AG09309 (cell line): ENCODE results near the gene MATN1.

Experiments
- DNase-seq: peaks from one replicate; pipeline ENCODE4 v3.0.0-alpha.2; 2010; ENCODE audit warnings: low read depth
- H3K4me3 ChIP-seq: 2 replicates; pipeline ENCODE4 v1.5.1; 2011; ENCODE audit warnings: mild to moderate bottlenecking, low read depth, low read length, moderate library complexity; ENCODE audit not compliant: control insufficient read depth
- TF ChIP-seq, protein P1 (sequence below): IDR thresholded peaks from 2 replicates; pipeline ENCODE4 v1.5.1; 2011; ENCODE audit warnings: mild to moderate bottlenecking, low read depth, low read length, inconsistent platforms; ENCODE audit not compliant: insufficient read depth, control insufficient read depth; ENCODE audit errors: missing control alignments

The MATN1 gene

DNA sequence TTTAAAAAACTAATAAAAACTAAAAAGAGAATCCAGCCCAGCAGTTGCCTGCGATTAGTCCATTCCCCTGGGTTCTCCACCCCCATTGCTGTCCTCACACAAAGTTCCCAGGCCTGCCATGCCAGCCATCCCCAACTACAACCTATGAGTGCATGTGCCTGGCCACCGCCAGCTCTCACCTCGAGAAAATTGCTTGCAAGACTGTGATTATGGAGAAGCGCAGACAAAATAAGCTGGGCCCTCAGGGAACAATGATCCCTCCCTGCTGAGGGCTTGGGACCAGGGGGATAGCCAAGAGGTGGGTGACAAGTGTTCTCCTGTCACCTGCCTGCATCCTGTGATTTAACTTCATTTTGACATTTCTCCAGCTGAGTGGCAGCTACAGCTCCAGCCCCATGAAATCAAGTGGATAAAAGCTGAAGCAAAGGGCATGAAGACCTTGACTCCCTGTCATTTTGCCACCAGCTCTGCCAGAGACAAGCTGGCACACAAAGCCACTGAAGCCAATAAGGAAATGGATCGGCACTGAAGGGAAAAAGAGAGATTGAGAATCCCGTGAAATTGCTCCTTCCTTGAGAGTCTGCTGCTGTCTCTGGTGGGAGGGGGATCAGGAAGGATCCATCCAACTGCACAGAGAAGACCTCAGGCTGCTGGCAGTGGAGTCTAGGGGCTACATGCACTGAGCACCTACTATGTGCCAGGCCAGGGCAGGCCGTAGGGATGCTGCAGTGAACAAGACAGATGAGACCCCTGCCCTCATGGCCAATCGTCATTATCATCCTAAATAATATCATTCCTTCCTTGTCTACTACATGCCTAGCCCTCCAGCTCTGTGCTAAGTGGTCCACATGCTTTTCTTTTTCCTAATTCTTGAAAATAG lies 40.7 kb downstream of the MATN1 start:
- TF ChIP-seq, protein P1, sequence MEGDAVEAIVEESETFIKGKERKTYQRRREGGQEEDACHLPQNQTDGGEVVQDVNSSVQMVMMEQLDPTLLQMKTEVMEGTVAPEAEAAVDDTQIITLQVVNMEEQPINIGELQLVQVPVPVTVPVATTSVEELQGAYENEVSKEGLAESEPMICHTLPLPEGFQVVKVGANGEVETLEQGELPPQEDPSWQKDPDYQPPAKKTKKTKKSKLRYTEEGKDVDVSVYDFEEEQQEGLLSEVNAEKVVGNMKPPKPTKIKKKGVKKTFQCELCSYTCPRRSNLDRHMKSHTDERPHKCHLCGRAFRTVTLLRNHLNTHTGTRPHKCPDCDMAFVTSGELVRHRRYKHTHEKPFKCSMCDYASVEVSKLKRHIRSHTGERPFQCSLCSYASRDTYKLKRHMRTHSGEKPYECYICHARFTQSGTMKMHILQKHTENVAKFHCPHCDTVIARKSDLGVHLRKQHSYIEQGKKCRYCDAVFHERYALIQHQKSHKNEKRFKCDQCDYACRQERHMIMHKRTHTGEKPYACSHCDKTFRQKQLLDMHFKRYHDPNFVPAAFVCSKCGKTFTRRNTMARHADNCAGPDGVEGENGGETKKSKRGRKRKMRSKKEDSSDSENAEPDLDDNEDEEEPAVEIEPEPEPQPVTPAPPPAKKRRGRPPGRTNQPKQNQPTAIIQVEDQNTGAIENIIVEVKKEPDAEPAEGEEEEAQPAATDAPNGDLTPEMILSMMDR, result no peak
- no peak for DNase-seq
- H3K4me3 ChIP-seq, result no peak overlapping the region

DNA sequence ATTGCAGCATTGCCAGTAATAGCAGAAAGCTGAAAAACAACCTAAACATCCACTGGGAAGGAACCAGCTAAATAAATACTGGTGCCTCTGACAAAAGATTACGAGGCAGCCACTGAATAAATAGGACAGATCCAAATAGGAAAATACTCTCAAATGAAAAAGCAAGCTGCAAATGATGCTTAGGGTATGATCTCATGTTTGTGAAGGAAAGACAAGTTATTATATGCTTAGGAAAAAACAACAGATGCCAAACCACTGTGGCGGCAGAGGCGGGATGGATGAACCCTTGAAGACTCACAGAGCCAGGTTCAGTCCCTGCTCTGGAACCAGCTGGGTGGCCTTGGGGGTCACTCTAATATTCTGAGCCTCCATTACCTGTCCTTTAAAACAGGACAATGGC lies 41.6 kb downstream of the MATN1 start:
- TF ChIP-seq, protein P1, result no peak
- no peak overlapping the region for H3K4me3 ChIP-seq
- no peak for DNase-seq

DNA sequence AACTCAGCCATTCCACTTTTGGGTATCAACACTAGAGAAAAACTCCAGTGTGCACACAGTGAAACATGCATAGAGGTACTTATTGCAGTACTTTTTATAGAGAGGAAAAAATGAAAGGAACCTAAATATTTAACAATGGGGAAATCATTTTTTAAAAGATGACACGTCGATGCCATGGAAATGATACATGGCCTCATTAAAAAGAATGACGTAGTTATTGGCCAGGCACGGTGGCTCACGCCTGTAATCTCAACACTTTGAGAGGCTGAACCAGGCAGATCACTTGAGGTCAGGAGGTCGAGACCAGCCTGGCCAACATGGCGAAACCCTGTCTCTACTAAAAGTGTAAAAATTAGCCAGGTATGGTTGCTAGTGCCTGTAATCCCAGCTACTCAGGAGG lies 42.5 kb downstream of the MATN1 start:
- no peak for DNase-seq
- TF ChIP-seq, protein P1, result no peak
- H3K4me3 ChIP-seq, result no peak overlapping the region

DNA sequence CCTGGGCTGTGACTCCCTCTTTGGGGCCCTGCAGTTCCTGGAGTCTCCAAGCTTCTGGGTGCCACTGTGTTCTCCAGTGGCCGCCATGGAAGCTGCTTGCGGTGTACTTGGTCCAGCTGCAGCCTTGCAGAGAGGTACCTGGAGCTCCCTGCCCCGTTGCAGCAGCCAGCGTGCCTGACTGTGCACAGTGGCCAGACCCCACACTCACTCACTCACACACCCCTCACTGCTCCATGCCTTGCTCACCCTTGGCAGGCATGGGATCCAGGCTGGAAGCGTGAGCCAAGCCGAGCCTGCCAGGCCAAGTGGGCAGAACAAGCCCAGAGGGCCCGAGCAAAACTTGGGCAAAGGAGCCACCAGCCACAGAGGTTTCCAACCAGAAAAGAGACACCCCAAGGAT lies 43.0 kb downstream of the MATN1 start:
- DNase-seq, result no peak
- no peak overlapping the region for H3K4me3 ChIP-seq
- TF ChIP-seq, protein P1, result no peak

DNA sequence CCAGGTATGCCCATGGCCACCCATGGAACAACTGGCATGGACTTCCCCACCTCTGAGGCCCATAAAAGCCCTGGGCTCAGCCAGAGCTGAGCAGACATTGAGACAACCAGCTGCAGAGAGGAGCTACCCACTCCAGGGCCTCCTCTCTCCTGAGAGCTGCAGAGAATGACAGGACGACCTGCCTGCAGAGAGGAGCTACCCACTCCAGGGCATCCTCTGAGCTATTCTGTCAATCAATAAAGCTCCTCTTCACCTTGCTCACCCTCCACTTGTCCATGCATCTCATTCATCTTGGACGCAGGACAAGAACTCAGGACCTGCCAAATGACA lies 43.4 kb downstream of the MATN1 start:
- DNase-seq, result no peak
- TF ChIP-seq, protein P1, result no peak
- H3K4me3 ChIP-seq, result no peak overlapping the region

DNA sequence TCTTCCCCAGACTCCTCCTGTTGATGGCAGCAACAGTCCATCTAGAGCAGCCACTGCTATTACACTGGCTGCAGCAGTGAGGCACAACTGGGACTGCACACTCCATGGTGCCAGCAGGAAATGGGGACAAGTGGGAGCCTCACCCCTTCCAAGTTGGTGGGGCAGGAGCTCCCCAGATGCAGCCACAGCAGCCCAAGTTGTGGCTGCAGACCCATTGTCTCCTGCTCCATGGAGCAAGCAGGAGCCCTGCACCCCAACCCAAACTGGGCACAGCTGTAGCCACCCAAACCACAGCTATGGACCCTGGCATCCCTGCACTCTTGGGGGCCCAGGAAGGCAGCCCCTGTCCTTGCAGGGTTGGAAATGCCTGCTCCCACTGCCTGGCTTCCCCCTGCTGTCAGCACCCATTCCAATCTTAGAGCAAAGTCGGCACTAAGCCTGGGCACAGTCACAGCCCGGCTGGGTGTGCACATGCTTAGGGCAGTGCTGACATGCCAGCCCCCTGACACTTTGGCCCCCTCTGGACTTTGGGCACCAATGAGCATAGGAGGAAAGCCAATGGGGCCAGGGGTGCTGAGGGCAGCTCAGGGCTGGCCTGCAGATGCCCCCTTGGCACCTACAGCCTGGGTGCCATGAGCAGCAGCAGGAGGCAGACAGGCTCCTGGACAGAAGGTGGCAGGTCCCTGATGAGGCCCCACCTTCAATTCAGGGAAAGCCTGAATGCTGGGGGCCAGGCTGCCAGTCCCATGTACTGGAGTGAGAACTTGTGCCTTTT lies 44.0 kb downstream of the MATN1 start:
- TF ChIP-seq, protein P1, result no peak
- no peak overlapping the region for H3K4me3 ChIP-seq
- DNase-seq, result no peak
